K562 (cell line): ENCODE results near the gene MMEL1. TPM values are rescaled to one million over a fixed set of nuclear protein-coding genes. Genes with fewer than 3 reads are reported as not detected.

Experiments used
- ARNT ChIP-seq, 2 experiments: fragments of 450-650 bp; IDR thresholded peaks; 2 replicates each; pipeline ENCODE4 v1.6.1; 2016; ENCODE audit warnings: mild to moderate bottlenecking in 1 of 2
- CEBPG ChIP-seq, 3 experiments: fragments of 200-800 bp in 1 of 3; sonication (Bioruptor generic) in 1 of 3; sonication (generic) in 1 of 3; formaldehyde crosslinking in 1 of 3; IDR thresholded peaks in 2 of 3; conservative IDR thresholded peaks in 1 of 3; 2 replicates each; pipeline versions ENCODE4 v1.6.1 to v1.8.0; 2016 to 2022; ENCODE audit warnings: missing compliant biosample characterization in 2 of 3, missing genetic modification characterization in 2 of 3, mild to moderate bottlenecking in 1 of 3, missing genetic modification reagents in 1 of 3
- EGR1 ChIP-seq: fragments of 450-650 bp; conservative IDR thresholded peaks from 2 replicates; pipeline ENCODE4 v1.6.1; 2017; ENCODE audit warnings: mild to moderate bottlenecking
- EHMT2 ChIP-seq: fragments of 450-650 bp; IDR thresholded peaks from 2 replicates; pipeline ENCODE4 v1.6.1; 2018; ENCODE audit warnings: antibody characterized with exemption
- ERF ChIP-seq: fragments of 450-650 bp; formaldehyde crosslinking; IDR thresholded peaks from 2 replicates; pipeline ENCODE4 v1.4.0; 2020; ENCODE audit warnings: mild to moderate bottlenecking, mixed read lengths
- FOXP1 ChIP-seq: sonication (generic); formaldehyde crosslinking; IDR thresholded peaks from 2 replicates; pipeline ENCODE4 v1.8.0; 2022; ENCODE audit warnings: mild to moderate bottlenecking, missing genetic modification reagents
- HNRNPH1 ChIP-seq: fragments of 200-400 bp; formaldehyde crosslinking; optimal IDR thresholded peaks from 2 replicates; pipeline ENCODE3; 2017; ENCODE audit warnings: low read depth, mild to moderate bottlenecking, low read length, moderate library complexity
- LEF1 ChIP-seq: fragments of 450-650 bp; IDR thresholded peaks from 2 replicates; pipeline ENCODE4 v1.6.1; 2016; ENCODE audit warnings: mild to moderate bottlenecking
- MEF2D ChIP-seq: conservative IDR thresholded peaks from 2 replicates; pipeline ENCODE4 v1.6.1; 2016; ENCODE audit warnings: low read depth, missing genetic modification characterization, missing compliant biosample characterization
- NBN ChIP-seq: fragments of 450-650 bp; IDR thresholded peaks from 2 replicates; pipeline ENCODE4 v1.6.1; 2016; ENCODE audit warnings: low read depth, mild to moderate bottlenecking
- NONO ChIP-seq, 2 experiments: fragments of 200-400 bp in 1 of 2; fragments of 450-650 bp in 1 of 2; formaldehyde crosslinking in 1 of 2; IDR thresholded peaks; 2 replicates each; pipeline ENCODE4 v1.6.1; 2017; ENCODE audit warnings: low read depth in 2 of 2, mild to moderate bottlenecking in 2 of 2, moderate library complexity in 2 of 2, low read length in 1 of 2
- PRPF4 ChIP-seq: fragments of 200-400 bp; formaldehyde crosslinking; IDR thresholded peaks from one replicate; pipeline ENCODE4 v1.6.1; 2017; ENCODE audit warnings: low read length, low read depth, mild to moderate bottlenecking; ENCODE audit not compliant: insufficient read depth, poor library complexity, severe bottlenecking
- SMARCA4 ChIP-seq: fragments of 450-650 bp; IDR thresholded peaks from 2 replicates; pipeline ENCODE4 v1.6.1; 2016
- ZC3H4 ChIP-seq: sonication (generic); formaldehyde crosslinking; IDR thresholded peaks from 2 replicates; pipeline ENCODE4 v1.9.0; 2021; ENCODE audit warnings: missing genetic modification reagents, borderline replicate concordance
- ZNF174 ChIP-seq: fragments of 250-450 bp; sonication (Bioruptor Pico); IDR thresholded peaks from 2 replicates; pipeline ENCODE4 v1.4.0; 2020; ENCODE audit warnings: mild to moderate bottlenecking
- ZNF444 ChIP-seq: fragments of 250-450 bp; sonication (Bioruptor Pico); IDR thresholded peaks from 2 replicates; pipeline ENCODE4 v1.4.0; 2020; ENCODE audit warnings: mild to moderate bottlenecking, moderate library complexity
- polyA plus RNA-seq, 8 experiments: library from polyadenylated mRNA; depleted of rRNA in 4 of 8; stranded (reverse) in 5 of 8; unstranded in 3 of 8; fragments of >200 nt; fragmentation: Nextera tagmentation in 2 of 8; fragmentation: Illumina TruSeq in 1 of 8; extraction: Ambion mirVana in 2 of 8; extraction: Trizol in 1 of 8; gene quantifications; 2 replicates each; pipeline versions ENCODE4 v1.2.1 to v1.2.3, GENCODE V29; 2011 to 2014; ENCODE audit warnings: inconsistent platforms in 1 of 8, missing spikeins in 1 of 8
- total RNA-seq, 7 experiments: library from RNA; depleted of rRNA in 6 of 7; stranded (reverse); fragments of >200 nt in 6 of 7; fragmentation: Illumina TruSeq in 2 of 7; extraction: Trizol in 2 of 7; gene quantifications; 2 replicates each; pipeline versions ENCODE4 v1.2.1 to v1.2.3, GENCODE V29; 2011 to 2021; ENCODE audit warnings: low replicate concordance in 1 of 7
- TF ChIP-seq, protein P1 (sequence below): fragments of 250-450 bp; sonication (Bioruptor Pico); IDR thresholded peaks from 2 replicates; pipeline ENCODE4 v1.8.0; 2022; ENCODE audit warnings: moderate library complexity, mild to moderate bottlenecking, inconsistent platforms
- TF ChIP-seq, protein P2 (sequence below): fragments of 250-450 bp; sonication (Bioruptor Pico); IDR thresholded peaks from 2 replicates; pipeline ENCODE4 v1.4.0; 2020; ENCODE audit warnings: mild to moderate bottlenecking, moderate library complexity
- TF ChIP-seq, protein P3 (sequence below): fragments of 250-450 bp; sonication (Bioruptor Pico); IDR thresholded peaks from 2 replicates; pipeline ENCODE4 v1.8.0; 2022; ENCODE audit warnings: inconsistent platforms, mild to moderate bottlenecking, moderate library complexity, borderline replicate concordance
- TF ChIP-seq, protein P4 (sequence below): fragments of 450-650 bp; IDR thresholded peaks from 2 replicates; pipeline ENCODE4 v1.6.1; 2018; ENCODE audit warnings: mild to moderate bottlenecking, low read depth; ENCODE audit not compliant: partially characterized antibody
- TF ChIP-seq, protein P5 (sequence below): IDR thresholded peaks from 3 replicates; pipeline ENCODE4 v1.6.1; 2011; ENCODE audit warnings: borderline replicate concordance, mild to moderate bottlenecking; ENCODE audit not compliant: insufficient read length, insufficient read depth

MMEL1 gene
- total and polyA plus RNA-seq, 9 of the 15 experiments (the other 6 are each of a cell fraction or from before 2014, with no cell fraction given): not detected

DNA sequence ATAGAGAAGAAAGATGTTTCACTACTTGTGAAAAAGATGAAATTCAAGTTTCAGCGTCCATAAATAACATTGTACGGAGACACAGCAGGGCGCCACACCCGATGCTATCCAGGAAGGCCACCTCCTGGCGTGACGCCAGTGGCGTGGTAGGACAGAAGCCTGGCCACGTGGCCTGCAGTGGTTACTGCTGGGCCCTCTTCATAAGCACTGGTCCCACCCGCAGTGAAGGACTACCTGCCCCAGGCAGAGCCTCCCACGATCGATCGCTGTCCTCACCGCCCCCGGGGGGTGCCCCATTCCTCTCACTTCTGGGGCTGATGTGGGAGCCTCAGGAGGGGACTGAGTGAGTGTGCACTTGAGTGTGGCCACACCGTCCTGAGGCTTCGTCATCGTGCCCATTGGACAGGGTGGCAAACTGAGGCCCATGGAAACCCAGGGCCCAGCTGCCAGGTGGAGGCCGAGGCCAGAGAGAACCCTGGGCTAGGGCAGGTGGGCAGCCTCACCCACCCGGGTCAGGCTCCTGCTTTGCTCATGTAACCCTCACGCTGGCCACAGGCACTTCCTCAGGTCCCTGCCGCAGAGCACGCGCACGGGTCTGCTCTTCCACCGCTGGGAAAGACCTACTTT, 91.1 kb downstream of the MMEL1 start (continued):
- TF ChIP-seq, protein P1, sequence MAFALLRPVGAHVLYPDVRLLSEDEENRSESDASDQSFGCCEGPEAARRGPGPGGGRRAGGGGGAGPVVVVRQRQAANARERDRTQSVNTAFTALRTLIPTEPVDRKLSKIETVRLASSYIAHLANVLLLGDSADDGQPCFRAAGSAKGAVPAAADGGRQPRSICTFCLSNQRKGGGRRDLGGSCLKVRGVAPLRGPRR (CRISPR knock-in tag): no peak
- TF ChIP-seq CEBPG (CRISPR knock-in tag; IDR thresholded peaks at IDR 0.05) (no peak), CEBPG (tag; conservative IDR thresholded peaks at IDR 0.05 in 1 of 2, IDR thresholded peaks at IDR 0.05 in 1 of 2) (no peak), EGR1 (peak; percentile 26; the same call in 1 of the 2 replicates), EHMT2 (peak; percentile 28; the same call in 1 of the 2 replicates), ERF (CRISPR knock-in tag) (no peak), FOXP1 (CRISPR knock-in tag) (no peak), HNRNPH1 (no peak), NONO (IDR thresholded peaks at IDR 0.05; ENCODE audit: low read depth in 2 of 2, low read length in 1 of 2) (no peak), ZNF444 (CRISPR knock-in tag) (no peak), ZC3H4 (CRISPR knock-in tag) (no peak), MEF2D (tag) (0 out of 2 replicates have a peak, but pooled peaks have one; percentile 49), NBN (0 out of 2 replicates have a peak, but pooled peaks have one; percentile 41), ARNT (IDR thresholded peaks at IDR 0.05) (peak in 1 of 2 experiments; percentile 50; a peak in 1 of 4 replicates), SMARCA4 (0 out of 2 replicates have a peak, but pooled peaks have one; percentile 34), LEF1 (peak; percentile 67), PRPF4 (no peak), ZNF174 (CRISPR knock-in tag) (no peak)
- TF ChIP-seq, protein P2, sequence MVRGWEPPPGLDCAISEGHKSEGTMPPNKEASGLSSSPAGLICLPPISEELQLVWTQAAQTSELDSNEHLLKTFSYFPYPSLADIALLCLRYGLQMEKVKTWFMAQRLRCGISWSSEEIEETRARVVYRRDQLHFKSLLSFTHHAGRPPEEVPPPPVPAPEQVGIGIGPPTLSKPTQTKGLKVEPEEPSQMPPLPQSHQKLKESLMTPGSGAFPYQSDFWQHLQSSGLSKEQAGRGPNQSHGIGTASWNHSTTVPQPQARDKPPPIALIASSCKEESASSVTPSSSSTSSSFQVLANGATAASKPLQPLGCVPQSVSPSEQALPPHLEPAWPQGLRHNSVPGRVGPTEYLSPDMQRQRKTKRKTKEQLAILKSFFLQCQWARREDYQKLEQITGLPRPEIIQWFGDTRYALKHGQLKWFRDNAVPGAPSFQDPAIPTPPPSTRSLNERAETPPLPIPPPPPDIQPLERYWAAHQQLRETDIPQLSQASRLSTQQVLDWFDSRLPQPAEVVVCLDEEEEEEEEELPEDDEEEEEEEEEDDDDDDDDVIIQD (CRISPR knock-in tag): no peak
- TF ChIP-seq, protein P3, sequence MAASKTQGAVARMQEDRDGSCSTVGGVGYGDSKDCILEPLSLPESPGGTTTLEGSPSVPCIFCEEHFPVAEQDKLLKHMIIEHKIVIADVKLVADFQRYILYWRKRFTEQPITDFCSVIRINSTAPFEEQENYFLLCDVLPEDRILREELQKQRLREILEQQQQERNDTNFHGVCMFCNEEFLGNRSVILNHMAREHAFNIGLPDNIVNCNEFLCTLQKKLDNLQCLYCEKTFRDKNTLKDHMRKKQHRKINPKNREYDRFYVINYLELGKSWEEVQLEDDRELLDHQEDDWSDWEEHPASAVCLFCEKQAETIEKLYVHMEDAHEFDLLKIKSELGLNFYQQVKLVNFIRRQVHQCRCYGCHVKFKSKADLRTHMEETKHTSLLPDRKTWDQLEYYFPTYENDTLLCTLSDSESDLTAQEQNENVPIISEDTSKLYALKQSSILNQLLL: no peak
- TF ChIP-seq, protein P4, sequence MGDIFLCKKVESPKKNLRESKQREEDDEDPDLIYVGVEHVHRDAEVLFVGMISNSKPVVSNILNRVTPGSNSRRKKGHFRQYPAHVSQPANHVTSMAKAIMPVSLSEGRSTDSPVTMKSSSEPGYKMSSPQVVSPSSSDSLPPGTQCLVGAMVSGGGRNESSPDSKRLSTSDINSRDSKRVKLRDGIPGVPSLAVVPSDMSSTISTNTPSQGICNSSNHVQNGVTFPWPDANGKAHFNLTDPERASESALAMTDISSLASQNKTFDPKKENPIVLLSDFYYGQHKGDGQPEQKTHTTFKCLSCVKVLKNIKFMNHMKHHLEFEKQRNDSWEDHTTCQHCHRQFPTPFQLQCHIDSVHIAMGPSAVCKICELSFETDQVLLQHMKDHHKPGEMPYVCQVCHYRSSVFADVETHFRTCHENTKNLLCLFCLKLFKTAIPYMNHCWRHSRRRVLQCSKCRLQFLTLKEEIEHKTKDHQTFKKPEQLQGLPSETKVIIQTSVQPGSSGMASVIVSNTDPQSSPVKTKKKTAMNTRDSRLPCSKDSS: no peak
- TF ChIP-seq, protein P5, sequence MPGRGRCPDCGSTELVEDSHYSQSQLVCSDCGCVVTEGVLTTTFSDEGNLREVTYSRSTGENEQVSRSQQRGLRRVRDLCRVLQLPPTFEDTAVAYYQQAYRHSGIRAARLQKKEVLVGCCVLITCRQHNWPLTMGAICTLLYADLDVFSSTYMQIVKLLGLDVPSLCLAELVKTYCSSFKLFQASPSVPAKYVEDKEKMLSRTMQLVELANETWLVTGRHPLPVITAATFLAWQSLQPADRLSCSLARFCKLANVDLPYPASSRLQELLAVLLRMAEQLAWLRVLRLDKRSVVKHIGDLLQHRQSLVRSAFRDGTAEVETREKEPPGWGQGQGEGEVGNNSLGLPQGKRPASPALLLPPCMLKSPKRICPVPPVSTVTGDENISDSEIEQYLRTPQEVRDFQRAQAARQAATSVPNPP: no peak
